Mammary epithelial cell (primary cell): Measurements from ENCODE around the gene ASCL4.
"Not testable (repeated sequence)": the region's sequence is repeated elsewhere in the genome, so short reads cannot be mapped to it uniquely, and the experiment has no call there.

ENCODE experiments used
- EZH2 ChIP-seq: IDR thresholded peaks from 2 replicates; pipeline ENCODE4 v1.6.1; 2012; ENCODE audit warnings: low read length, inconsistent platforms, borderline replicate concordance
- TF ChIP-seq, protein P1 (sequence below), 2 donors: IDR thresholded peaks in 1 of 2; conservative IDR thresholded peaks in 1 of 2; 2 replicates each; pipeline ENCODE4 v1.5.1; 2011 to 2012; ENCODE audit warnings: inconsistent platforms in 2 of 2, low read length in 2 of 2, mild to moderate bottlenecking in 2 of 2, control low read depth in 1 of 2, low read depth in 1 of 2; ENCODE audit not compliant: insufficient read depth in 1 of 2; ENCODE audit errors: extremely low read depth in 1 of 2

GRCh38 chr12:107727327-107727726 lies 47.2 kb upstream of the ASCL4 start:
- TF ChIP-seq EZH2: not testable (repeated sequence)
- TF ChIP-seq, protein P1, sequence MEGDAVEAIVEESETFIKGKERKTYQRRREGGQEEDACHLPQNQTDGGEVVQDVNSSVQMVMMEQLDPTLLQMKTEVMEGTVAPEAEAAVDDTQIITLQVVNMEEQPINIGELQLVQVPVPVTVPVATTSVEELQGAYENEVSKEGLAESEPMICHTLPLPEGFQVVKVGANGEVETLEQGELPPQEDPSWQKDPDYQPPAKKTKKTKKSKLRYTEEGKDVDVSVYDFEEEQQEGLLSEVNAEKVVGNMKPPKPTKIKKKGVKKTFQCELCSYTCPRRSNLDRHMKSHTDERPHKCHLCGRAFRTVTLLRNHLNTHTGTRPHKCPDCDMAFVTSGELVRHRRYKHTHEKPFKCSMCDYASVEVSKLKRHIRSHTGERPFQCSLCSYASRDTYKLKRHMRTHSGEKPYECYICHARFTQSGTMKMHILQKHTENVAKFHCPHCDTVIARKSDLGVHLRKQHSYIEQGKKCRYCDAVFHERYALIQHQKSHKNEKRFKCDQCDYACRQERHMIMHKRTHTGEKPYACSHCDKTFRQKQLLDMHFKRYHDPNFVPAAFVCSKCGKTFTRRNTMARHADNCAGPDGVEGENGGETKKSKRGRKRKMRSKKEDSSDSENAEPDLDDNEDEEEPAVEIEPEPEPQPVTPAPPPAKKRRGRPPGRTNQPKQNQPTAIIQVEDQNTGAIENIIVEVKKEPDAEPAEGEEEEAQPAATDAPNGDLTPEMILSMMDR (conservative IDR thresholded peaks at IDR 0.05 in 1 of 2, IDR thresholded peaks at IDR 0.05 in 1 of 2; ENCODE audit: extremely low read depth in 1 of 2, insufficient read depth in 1 of 2, low read depth in 1 of 2, low read length in 2 of 2): not testable (repeated sequence)
